DOHH2 (cell line): ENCODE measurements around the gene EEF1AKMT3.
A peak's percentile ranks its signal among the peaks of the same experiment; 100 is the strongest.

ENCODE experiments used
- H3F3A ChIP-seq: fragments of 200-600 bp; sonication (generic), shearing (Covaris generic); 2 replicates; pipeline ENCODE4 v1.6.0; 2016; ENCODE audit warnings: antibody characterized with exemption, mild to moderate bottlenecking; ENCODE audit not compliant: control insufficient read depth, insufficient read depth
- H3K27ac ChIP-seq: fragments of 200-600 bp; sonication (generic); 2 replicates; pipeline ENCODE4 v1.5.1; 2014; ENCODE audit warnings: low read depth, mild to moderate bottlenecking, low read length, moderate library complexity
- H3K27me3 ChIP-seq: fragments of 200-600 bp; sonication (generic); 2 replicates; pipeline ENCODE4 v1.6.1; 2014; ENCODE audit warnings: mild to moderate bottlenecking, low read length, mixed read lengths; ENCODE audit not compliant: control insufficient read depth
- H3K36me3 ChIP-seq: fragments of 200-600 bp; sonication (generic); 2 replicates; pipeline ENCODE4 v1.6.1; 2014; ENCODE audit warnings: mild to moderate bottlenecking, low read length, moderate library complexity, mixed read lengths; ENCODE audit not compliant: control insufficient read depth
- H3K4me1 ChIP-seq: fragments of 200-600 bp; sonication (generic); 2 replicates; pipeline ENCODE4 v1.6.1; 2014; ENCODE audit warnings: mild to moderate bottlenecking, low read length, mixed read lengths; ENCODE audit not compliant: control insufficient read depth
- H3K4me2 ChIP-seq: fragments of 200-600 bp; sonication (generic); 2 replicates; pipeline ENCODE4 v1.6.0; 2014; ENCODE audit warnings: mild to moderate bottlenecking, low read length, moderate library complexity
- H3K4me3 ChIP-seq: fragments of 200-600 bp; sonication (generic); 2 replicates; pipeline ENCODE4 v1.5.1; 2014; ENCODE audit warnings: mild to moderate bottlenecking, low read length, mixed read lengths
- H3K79me2 ChIP-seq: fragments of 200-600 bp; sonication (generic); 2 replicates; pipeline ENCODE4 v1.6.1; 2014; ENCODE audit warnings: mild to moderate bottlenecking, low read length, mixed read lengths; ENCODE audit not compliant: control insufficient read depth
- H3K9me2 ChIP-seq: fragments of 200-600 bp; sonication (generic); replicated peaks from 2 replicates; pipeline ENCODE4 v1.6.1; 2014; ENCODE audit warnings: mild to moderate bottlenecking, low read length, mixed read lengths; ENCODE audit not compliant: control insufficient read depth
- H3K9me3 ChIP-seq: fragments of 200-600 bp; sonication (generic); 2 replicates; pipeline ENCODE4 v1.6.1; 2014; ENCODE audit warnings: antibody characterized with exemption, low read length, mixed read lengths; ENCODE audit not compliant: control insufficient read depth, insufficient read depth
- H4K20me1 ChIP-seq: fragments of 200-600 bp; sonication (generic); 2 replicates; pipeline ENCODE4 v1.6.0; 2014; ENCODE audit warnings: low read depth, mild to moderate bottlenecking, antibody characterized with exemption, low read length, moderate library complexity; ENCODE audit not compliant: control insufficient read depth, insufficient read depth
- CTCF ChIP-seq: fragments of 200-600 bp; sonication (generic); IDR thresholded peaks from one replicate; pipeline ENCODE4 v1.5.1; 2014; ENCODE audit warnings: antibody characterized with exemption, mild to moderate bottlenecking, low read depth, low read length; ENCODE audit not compliant: poor library complexity, severe bottlenecking
- EZH2phosphoT487 ChIP-seq: fragments of 200-600 bp; sonication (generic); IDR thresholded peaks from 2 replicates; pipeline ENCODE4 v1.6.1; 2017; ENCODE audit warnings: borderline replicate concordance, mild to moderate bottlenecking, antibody characterized with exemption, low read length, moderate library complexity, mixed read lengths

EEF1AKMT3 gene

GRCh38 chr12:57766464-57767304, 5.7 kb upstream of the EEF1AKMT3 start, which contains the start of gene CYP27B1:
CYP27B1 (minus strand) TSS chr12:57767078; CDS start chr12:57767041, 37 bp downstream.
- Histone ChIP-seq H3K9me2 (no peaks in the 10 kb centered on the region), H3F3A (peaks cover 15% of the 10 kb centered on the region), H3K27ac (no peak within 1 kb of the TSS), H4K20me1 (no peaks in the 10 kb centered on the region), H3K27me3 (peaks cover 30% of the 10 kb centered on the region), H3K4me2 (peak within 1 kb of the TSS; percentile 90; the same call in 1 of the 2 replicates), H3K4me1 (peaks cover 40% of the 10 kb centered on the region), H3K36me3 (peaks cover 24% of the 10 kb centered on the region), H3K9me3 (no peaks in the 10 kb centered on the region), H3K79me2 (peaks cover 11% of the 10 kb centered on the region), H3K4me3 (no peak within 1 kb of the TSS)
- TF ChIP-seq CTCF (no peak), EZH2phosphoT487 (peak; percentile 83; the same call in 1 of the 2 replicates)

GRCh38 chr12:57767305-57767698, 5.1 kb upstream of the EEF1AKMT3 start:
- peaks cover 40% of the 10 kb centered on the region for H3K4me1 ChIP-seq
- no peaks in the 10 kb centered on the region for H4K20me1 ChIP-seq
- H3K79me2 ChIP-seq = peaks cover 11% of the 10 kb centered on the region
- TF ChIP-seq CTCF = no peak
- no peak for TF ChIP-seq EZH2phosphoT487
- peaks cover 11% of the 10 kb centered on the region for H3F3A ChIP-seq
- no peaks in the 10 kb centered on the region for H3K9me2 ChIP-seq
- no peaks in the 10 kb centered on the region for H3K9me3 ChIP-seq
- H3K27ac ChIP-seq = no peak overlapping the region
- no peak overlapping the region for H3K4me2 ChIP-seq
- peaks cover 30% of the 10 kb centered on the region for H3K27me3 ChIP-seq
- peaks cover 24% of the 10 kb centered on the region for H3K36me3 ChIP-seq
- H3K4me3 ChIP-seq = no peak overlapping the region

- H3K9me3 ChIP-seq = no peaks in the 10 kb centered on the region
- peaks cover 5% of the 10 kb centered on the region for H3F3A ChIP-seq
- H3K4me3 ChIP-seq = no peak overlapping the region
- TF ChIP-seq EZH2phosphoT487 = no peak
- no peak for TF ChIP-seq CTCF
- peaks cover 43% of the 10 kb centered on the region for H3K4me1 ChIP-seq
- H3K27me3 ChIP-seq = peaks cover 30% of the 10 kb centered on the region
- no peak overlapping the region for H3K27ac ChIP-seq
- no peaks in the 10 kb centered on the region for H4K20me1 ChIP-seq
- H3K9me2 ChIP-seq = no peaks in the 10 kb centered on the region
- H3K79me2 ChIP-seq = peaks cover 11% of the 10 kb centered on the region
- H3K4me2 ChIP-seq = no peak overlapping the region
- peaks cover 24% of the 10 kb centered on the region for H3K36me3 ChIP-seq
These were observed 4.5 kb upstream of the EEF1AKMT3 start for GRCh38 chr12:57767876-57768275.
